Dermis microvascular lymphatic vessel endothelial cell (primary cell): Measurements from ENCODE around the gene EOGT. TPM values are rescaled to one million over a fixed set of nuclear protein-coding genes. Genes with fewer than 3 reads are reported as not detected.

Experiments used
- DNase-seq, 2 donors: peaks; one replicate each; pipeline versions ENCODE4 v3.0.0 to v3.0.0-alpha.2; 2010; ENCODE audit warnings: low read depth in 2 of 2
- total RNA-seq: library from RNA; depleted of rRNA; stranded (reverse); fragments of >200 nt; gene quantifications from 2 replicates; pipeline ENCODE4 v1.2.1, GENCODE V29; 2014

The EOGT gene
- total RNA-seq, result 38.6 and 41.3 TPM in 2 replicates

- DNase-seq, result peak; percentile 38 to 90
Measured at GRCh38 chr3:69013253-69014021, at the start of gene EOGT. EOGT (minus strand) TSS chr3:69013684; CDS start chr3:69009846, 3,838 bp downstream.

- DNase-seq, result no peak
Measured at GRCh38 chr3:69059688-69060087, 46.2 kb upstream of the EOGT start.

GRCh38 chr3:69058947-69059224, 45.4 kb upstream of the EOGT start:
- DNase-seq, result no peak

GRCh38 chr3:69058180-69058946, 44.9 kb upstream of the EOGT start:
- no peak for DNase-seq

- DNase-seq, result no peak
Measured at GRCh38 chr3:69052472-69052898, 39.0 kb upstream of the EOGT start.

- peak; percentile 98 to 99 for DNase-seq
Measured at GRCh38 chr3:69051756-69052471, 38.4 kb upstream of the EOGT start, which contains the start of gene TMF1. TMF1 (minus strand) TSS chr3:69052333; CDS start chr3:69052086, 247 bp downstream.

- no peak for DNase-seq
Measured at GRCh38 chr3:69048990-69049389, 35.5 kb upstream of the EOGT start.

- DNase-seq, result no peak
Measured at GRCh38 chr3:69044608-69045007, 31.1 kb upstream of the EOGT start.

GRCh38 chr3:69033470-69033869, 20.0 kb upstream of the EOGT start:
- DNase-seq, result peak; percentile 59 to 92

- no peak for DNase-seq
Measured at GRCh38 chr3:69032737-69033136, 19.3 kb upstream of the EOGT start.

GRCh38 chr3:69032142-69032541, 18.7 kb upstream of the EOGT start:
- peak in 1 of 2 donors; percentile 71 for DNase-seq

- no peak for DNase-seq
Measured at GRCh38 chr3:69031635-69032034, 18.2 kb upstream of the EOGT start.

- DNase-seq, result no peak
Measured at GRCh38 chr3:69020857-69021256, 7.4 kb upstream of the EOGT start.

- peak in 1 of 2 donors; percentile 17 for DNase-seq
Measured at GRCh38 chr3:69020424-69020823, 6.9 kb upstream of the EOGT start.

GRCh38 chr3:69016901-69017300, 3.4 kb upstream of the EOGT start:
- peak in 1 of 2 donors; percentile 33 for DNase-seq

- no peak for DNase-seq
Measured at GRCh38 chr3:69016102-69016501, 2.6 kb upstream of the EOGT start.

- no peak for DNase-seq
Measured at GRCh38 chr3:69014022-69014580, 617 bp upstream of the EOGT start.

- peak in 1 of 2 donors; percentile 66 for DNase-seq
Measured at GRCh38 chr3:69012800-69013252, 658 bp downstream of the EOGT start.

- DNase-seq, result peak in 1 of 2 donors; percentile 16
Measured at GRCh38 chr3:69012100-69012799, 1.2 kb downstream of the EOGT start.

GRCh38 chr3:69011096-69011730, 2.3 kb downstream of the EOGT start:
- no peak for DNase-seq
